Endometrium (tissue), 2 donors: ENCODE results near the gene ATXN7L1.
"Not testable (repeated sequence)": the region's sequence is repeated elsewhere in the genome, so short reads cannot be mapped to it uniquely, and the experiment has no call there.

Experiments used
- FAIRE-seq: peaks from 2 replicates; lab custom pipeline; 2012; peaks lifted over from hg19 to GRCh38; lab: Jason Lieb, UNC
- donor health status: control.
- donor health status: control.

ATXN7L1 gene

DNA sequence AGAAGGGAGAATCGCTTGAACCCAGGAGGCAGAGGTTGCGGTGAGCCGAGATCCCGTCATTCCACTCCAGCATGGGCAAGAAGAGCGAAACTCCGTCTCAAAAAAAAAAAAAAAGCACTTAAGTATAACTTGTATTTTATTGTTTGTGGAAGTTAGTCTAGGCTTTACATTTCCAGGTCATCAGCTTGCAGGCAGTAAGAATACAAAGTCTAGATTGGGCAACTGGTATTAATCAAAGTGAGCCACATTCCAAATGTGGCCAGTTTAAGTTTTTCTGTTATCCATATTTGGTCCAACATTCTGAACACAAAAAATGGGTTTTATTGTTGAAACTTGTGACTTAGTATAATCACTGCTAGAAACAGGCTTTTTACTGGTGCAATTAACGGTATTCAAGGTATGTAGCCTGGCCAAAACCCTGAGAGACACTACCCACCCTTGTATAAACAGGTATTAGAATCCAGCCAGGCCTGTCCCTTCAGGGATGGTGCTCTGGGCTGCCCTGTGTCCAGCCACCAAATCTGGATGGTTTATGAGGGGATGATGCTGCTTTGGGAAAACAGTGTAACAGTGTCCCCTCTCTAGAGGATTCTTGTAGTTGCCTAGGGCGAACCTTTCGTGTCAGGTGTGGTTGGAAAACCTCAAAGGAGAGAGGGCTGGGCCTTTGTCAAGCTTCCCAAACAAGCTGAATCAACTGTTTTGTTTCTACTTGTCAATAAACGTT lies 173.0 kb downstream of the ATXN7L1 start:
- FAIRE-seq: no peak

DNA sequence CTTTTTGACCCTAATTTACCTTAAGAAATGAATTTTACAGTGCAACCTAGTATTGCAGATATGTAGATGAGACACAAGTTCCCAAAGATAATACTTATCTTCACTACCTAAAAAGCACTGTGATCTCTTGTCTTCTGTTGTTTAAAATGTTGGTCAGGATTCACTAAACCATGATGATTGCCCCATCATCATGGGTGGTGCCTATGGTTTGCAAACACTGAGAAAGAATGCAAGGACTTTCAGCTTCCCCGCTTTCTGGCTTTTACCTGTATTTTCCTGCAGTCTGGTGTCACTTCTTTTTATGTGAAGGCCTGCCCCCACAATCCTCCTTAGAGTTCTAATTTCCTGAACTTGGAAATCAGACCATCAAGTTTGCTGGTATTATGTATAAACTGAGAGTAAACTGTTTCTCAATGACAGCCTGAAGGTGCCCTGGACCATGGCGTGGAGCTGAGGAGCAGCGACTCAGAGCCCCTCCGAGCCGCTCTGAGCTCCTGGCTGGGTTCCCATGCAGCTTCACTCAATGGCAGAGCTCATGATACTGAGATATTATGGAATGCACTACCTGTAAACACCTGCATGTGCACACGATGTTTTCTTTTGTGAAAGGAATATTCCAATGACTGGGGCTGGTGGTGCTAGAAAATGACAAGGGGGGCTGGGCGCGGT lies 176.7 kb downstream of the ATXN7L1 start:
- no peak for FAIRE-seq

DNA sequence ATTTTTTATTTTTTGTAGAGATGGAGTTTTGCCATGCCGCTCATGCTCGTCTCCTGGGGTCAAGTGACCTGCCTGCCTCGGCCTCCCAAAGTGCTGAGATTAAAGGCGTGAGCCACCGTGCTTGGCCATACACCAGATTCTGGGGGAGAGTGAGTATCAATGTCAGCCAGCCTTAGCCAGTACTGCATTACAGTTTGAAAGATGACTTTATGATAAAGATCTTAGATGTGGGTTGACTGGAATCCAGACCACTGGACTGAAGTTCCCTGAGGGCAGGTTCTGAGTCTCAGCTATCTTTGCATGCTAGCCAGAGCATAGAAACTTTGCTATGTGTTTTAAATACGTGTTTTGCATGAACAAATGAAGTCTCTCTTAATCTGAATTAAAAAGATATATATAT lies 177.9 kb downstream of the ATXN7L1 start:
- FAIRE-seq: no peak

DNA sequence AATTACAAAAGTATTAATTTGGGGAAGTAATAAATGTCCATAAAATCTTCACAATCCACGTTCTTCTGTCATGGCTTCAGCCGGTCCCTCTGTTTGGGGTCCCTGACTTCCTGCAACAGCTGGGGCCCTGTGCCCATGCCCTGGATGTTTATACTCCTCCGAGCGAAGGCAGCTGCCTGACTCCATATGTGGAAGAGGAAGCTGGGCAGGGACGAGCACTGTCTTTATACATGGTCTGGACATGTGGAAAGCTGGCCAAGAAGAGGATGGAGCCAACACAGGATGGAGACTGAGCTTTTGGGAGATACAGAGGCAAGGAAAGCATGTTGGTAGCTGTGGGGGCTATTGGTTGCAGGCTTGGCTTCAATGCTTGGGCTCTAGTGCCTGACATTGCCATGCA lies 178.6 kb downstream of the ATXN7L1 start:
- no peak for FAIRE-seq

DNA sequence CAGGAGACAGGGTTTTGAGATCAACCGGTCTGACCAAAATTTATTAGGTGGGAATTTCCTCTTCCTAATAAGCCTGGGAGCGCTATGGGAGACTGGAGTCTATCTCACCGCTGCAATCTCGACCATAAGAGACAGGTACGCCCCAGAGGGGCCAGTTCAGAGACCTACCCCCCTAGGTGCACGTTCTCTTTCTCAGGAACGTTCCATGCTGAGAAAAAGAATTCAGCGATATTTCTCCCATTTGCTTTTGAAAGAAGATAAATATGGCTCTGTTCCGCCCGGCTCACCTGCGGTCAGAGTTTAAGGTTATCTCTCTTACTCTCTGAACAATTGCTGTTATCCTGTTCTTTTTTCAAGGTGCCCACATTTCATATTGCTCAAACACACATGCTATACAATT lies 179.2 kb downstream of the ATXN7L1 start:
- FAIRE-seq: not testable (repeated sequence)

DNA sequence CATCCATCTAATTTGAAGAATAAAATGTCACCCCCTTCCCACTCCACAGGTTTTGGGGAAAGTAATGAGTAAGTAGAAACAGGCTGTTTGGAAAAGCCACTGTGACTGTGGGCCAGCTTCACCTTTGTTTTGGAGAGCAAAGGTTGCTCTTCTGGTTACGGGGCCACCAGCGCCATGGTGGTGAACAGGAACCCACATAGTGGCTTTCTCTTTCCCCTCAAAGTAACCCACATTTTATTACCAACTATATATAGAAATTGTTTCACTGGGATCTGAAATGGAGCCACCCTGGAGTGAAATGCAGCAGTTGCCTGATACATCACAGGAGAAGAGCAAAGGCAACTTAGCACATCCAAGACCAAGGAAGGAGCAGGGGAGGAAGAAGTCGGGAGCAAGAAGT lies 182.8 kb downstream of the ATXN7L1 start:
- no peak for FAIRE-seq

DNA sequence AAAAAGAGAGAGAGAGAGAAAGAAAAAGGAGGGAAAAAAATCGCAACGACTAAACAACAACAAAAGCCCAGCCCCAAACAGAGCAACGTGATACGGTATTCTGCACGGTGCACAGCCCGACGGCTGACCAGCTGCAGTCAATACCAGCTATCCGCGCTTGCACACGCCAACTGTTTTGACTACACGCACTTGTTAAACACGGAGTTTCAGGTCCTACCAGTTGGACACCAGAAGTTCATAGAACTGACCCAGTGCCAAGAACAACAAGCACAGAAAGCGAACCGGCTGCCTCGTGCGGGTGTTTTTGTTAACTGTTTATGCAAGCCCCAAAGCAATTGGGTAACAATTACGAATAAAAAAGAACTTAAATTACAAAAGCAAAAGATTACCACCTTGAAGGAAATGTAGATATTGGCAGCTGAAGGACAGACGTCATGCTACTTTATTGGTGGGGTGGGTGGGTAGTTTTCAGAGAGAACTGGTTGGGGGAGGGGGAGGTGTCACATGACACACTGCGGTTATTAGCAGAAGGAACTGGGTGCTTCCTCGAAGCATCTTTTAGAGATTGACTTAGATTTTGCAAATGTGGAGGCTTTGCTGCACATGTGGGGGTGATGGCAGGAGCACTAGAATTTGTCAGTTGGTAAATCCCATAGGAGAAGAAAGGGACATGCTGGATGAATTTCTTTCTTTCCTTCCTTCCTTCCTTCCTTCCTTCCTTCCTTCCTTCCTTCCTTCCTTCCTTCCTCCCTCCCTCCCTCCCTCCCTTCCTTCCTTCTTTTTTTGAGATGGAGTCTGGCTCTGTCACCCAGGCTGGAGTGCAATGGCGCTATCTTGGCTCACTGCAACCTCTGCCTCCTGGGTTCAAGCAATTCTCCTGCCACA lies 184.5 kb downstream of the ATXN7L1 start:
- FAIRE-seq: no peak

DNA sequence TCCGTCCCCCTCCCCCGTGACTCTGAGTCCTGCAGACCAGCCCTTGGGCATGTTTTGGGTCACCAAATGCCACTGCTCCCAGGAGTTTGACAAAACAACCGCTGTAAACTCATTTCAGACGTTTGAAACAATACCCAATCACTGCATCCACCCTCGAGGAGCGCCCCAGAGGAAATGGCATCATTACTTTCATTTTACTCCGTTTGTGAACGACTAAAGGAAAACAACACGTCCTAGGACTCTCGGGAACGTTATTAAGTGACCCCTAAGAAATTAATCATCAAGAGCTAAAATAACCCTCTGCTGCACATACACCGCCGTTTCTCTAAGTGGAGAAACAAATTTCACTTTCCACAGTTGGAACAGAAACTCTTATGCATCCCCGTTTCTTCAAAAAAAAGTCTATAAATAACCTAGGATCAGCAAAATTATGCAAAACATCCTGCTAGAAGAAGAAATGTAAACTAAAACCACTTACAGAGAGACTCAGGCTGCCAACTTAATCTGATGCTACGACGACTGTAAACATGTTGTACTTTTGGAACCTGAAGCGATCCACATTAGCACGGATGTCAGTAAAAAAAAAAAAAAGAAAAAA lies 185.2 kb downstream of the ATXN7L1 start:
- no peak for FAIRE-seq

DNA sequence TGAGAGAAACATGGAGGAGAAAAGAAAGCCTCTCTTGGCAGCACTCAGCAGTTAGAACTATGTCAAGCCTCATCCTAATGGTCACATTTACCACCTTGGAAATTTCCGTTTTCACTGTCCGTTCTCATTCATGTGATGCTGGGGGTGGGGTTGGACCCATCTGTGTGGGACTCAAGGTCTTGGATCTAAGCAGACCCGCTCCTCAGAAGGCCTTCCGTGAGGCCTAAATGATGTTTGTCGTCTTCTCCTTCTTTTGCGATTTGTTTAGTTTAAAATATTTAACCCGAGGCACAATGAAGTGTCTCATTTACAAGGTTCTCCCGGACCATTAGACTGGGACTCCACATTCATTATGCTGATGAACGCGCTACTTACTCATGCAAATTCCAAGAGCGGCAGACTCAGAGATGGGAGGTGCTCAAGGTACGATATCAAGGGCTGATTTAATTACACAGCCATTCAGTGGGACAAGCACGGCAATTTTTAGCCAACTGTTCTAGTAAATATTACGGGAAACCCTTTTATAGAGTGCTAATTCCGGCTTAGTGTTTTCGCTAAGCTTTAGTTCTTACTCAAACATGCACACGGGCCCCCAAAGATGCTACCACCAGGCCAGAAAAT lies 186.0 kb downstream of the ATXN7L1 start:
- FAIRE-seq: no peak

DNA sequence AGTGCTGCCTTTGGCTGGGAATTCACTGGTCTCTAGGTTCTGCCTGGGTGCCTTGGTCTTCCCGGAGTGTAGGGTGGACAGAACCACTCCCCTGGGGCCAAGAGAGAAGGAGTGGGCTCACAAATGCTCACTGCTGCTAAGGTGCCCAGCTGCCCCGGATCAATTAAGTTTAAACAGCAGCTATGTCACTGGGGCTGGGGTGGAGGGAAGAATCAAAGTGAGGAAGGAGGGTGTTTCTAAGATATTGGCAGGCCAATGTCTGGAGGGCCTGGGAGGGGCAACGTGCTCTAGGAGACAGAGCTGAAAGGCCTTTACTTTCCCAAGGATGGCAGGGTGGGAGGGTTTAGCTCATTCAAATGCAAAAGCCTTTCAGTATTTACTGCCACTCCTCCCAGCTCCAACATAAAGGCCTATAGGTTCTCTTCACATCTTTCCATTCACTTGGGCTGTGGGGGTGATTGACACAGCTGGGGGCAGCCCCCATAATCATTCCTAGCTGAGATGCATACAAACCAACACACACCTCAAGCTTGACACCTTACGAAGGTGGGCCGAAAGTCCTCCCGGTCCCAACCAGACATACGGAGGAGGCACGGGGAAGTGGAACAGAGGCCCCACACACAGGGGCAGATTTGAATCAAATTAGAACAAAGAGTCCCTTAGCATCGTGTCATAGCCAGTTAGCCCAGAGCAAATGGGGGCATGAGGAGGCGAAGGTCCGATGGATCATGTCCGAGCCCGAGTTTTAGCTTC lies 187.2 kb downstream of the ATXN7L1 start:
- no peak for FAIRE-seq

DNA sequence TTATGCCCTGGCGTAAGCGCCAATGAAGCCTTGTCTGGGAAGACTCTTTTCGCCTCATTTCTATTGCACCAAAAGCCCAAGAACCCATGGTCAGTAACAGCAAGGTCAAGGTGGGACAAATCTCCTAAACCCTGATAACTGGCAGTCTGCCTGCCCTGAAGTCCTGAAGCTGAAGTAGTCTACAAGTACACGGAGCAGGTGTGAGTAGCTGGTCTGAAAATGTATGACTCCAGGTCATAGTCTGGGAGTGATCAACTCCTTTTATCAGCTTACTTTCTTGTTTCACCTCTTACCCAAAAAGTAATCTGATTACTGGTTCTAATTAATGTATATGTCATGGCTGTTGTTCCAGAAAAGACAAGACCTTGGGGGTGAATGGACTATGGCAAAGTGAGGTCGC lies 187.8 kb downstream of the ATXN7L1 start:
- FAIRE-seq: no peak

DNA sequence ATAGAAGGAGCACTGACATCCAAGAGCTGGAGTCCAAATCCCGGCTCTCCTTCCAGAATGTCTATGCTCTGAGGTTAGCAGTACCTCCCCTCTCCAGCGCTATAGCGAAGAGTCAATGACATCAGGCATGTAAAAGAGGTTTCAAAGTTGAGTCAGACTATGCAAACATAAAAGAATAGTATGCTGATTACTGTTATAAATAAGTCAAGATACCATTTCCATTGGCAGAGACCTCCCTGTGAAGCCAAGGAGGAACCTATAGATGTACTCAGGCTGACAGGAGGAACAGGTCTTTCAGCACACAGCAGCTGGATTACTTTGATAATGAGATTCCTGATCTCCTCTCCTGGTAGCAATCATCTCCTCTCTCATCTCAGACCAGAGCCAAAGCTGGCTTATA lies 191.2 kb downstream of the ATXN7L1 start:
- FAIRE-seq: no peak

DNA sequence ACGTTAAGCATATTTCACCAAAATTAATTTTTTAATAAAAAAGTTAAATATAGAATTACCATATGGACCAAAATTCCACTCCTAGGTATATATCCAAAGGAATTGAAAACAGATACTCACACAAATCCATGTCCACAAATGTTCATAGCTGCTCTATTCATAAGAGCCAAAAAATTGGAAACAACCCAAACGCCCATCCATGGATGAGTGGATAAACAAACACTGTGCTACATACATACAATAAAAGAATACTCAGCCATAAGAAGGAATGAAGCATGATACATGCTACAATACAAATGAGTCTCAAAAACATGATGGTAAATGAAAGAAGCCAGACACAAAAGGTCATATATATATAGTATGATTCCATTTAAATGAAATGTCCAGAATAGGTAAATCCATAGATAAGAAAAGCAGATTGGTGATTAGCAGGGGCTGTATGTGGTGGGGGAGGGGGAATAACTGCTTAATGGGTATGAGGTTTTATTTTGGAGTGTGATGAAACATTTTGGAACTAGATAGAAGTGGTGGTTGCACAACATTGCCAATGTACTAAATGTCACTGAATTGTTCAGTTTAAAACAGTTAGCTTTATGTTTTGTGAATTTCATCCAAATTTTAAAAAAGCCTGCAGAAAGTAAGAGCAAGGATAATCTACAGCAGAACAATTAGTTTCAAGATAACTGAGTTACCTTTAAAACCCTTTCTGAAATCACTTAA lies 193.9 kb downstream of the ATXN7L1 start:
- FAIRE-seq: no peak

DNA sequence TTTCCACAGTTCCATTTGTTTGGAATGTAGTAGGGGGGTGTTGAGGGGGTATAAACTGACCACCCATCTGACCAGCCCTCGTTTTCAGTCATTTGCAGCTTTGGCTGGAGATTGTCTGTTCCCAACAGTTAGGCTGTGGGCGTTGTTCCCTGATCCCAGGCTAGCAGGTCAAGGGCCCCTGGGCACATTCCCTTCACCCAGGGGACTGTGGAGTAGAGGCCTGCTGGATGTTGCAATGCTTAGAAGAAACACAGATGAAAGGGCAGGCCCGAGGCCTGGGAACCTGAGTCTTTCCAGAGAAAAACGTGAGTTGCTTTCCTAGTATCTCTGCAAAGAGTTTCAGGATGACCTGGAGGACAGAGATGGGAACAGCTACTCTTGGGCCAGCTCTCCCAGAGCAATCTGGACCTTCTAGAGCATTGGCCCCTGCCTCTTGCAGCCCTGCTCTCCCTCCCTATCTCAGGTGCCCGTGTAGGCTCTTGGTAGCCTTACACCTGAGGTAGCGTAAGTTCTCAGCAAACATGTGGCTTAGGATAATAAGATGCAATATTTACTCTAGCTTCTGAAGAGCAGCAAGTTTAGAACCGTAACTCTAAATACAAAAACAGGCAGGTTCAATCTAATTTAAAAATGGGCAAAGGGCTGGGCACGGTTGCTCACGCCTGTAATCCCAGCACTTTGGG lies 195.8 kb downstream of the ATXN7L1 start:
- FAIRE-seq: no peak

DNA sequence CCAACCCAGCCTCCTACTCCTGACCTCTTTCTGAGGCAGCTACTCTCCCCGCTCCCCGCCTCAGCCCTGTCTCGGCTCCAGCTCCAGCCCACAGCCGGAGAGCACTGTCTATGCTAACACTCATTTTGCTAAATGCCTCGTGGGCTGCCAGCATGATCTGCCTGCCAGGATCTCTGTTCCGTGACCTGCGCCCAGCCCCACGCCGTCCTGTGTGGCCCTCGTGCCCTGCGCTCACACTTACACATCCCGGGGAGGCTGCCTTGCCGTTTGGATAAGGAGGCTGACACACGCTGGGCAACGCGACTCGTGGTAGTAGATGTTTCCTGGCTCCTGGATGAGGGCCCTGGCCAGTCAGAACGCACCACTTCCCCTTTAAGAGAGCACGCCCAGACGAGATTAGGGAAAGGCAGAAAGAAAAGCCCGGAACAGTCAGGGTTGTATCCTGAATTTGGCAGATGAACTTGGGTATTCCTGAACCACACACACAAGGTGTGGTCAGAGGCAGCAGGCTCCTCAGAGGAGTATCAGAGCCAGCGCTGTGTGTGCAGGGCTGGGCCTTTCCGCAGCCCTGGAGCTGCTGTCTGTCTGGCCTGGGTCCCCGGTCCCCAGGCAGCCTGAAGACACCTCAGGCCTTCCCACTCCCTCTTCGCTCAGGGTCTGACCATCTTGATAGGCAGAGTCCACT lies 197.4 kb downstream of the ATXN7L1 start:
- no peak for FAIRE-seq

DNA sequence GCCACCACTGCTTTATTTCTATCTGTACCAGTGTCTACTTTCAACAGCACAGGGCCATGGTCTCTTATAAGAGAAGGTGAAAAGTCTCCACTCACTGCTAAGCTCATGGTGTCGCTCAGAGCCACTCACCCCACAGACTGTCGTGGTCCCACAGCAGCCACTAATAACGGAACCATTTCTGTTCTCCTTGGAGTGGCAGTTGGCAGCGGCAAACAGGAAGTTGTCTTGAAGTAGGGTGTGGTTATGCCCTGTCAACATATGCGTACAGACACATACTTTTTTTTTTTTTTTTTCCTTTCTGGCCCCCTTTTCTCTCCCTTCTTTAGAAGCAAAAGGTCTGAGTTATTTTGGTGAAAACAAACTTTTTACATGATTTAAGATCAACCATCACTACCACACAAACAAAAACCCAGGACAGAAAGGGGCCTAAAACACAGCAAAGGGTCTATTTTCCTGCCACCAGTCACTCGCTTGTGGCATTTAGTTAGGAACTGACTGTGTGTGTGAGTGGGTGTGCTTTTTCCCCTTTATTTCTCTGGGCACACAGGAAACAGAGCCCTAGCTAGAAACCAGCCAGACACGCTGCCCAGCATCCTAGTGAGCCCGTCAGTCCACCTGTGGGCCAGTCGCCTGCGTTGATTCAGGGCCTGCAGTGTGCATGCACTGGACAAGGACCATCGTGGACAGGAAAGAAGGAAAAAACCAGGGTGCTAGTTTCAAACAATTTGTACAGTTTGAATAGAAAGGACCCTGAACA lies 198.4 kb downstream of the ATXN7L1 start:
- no peak for FAIRE-seq

DNA sequence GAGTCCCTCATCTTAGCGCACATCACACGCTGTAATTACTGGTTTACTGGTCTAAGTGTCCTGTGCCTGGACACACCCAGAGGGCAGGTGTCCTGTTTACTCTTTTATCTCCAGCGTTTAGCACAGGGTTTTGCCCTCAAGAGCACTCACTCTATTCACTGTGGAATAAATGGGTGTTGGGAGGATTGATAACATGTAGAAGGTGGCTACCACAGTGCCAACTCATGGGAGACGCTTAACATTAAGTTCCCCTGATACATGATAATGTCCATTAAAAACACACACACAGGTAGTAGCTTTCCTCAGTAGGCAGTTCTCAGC lies 199.0 kb downstream of the ATXN7L1 start:
- FAIRE-seq: no peak

DNA sequence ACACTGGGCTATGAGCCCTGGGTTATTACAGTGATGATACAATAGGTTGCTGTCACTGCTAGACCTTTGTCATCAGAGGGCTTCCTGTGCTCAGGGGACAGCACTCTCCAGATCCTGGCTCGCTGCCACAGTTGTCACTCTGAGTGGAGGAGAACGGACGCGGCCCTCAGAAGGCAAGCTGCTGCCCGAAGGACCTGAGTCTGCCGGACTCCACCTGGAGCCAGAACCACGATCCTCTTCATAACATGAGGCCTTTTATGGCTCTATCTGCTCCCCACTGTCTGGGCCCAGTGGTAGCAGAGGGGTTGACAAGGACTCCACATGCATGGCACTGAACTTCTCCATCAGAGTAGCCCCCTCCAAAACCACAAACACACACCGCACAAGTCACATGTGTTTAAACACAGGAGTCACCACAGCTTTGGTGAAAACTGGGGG lies 200.4 kb downstream of the ATXN7L1 start:
- FAIRE-seq: no peak
